ENCODE data around the gene NKAIN4. TPM values are rescaled to one million over a fixed set of nuclear protein-coding genes. Genes with fewer than 3 reads are reported as not detected.

The NKAIN4 gene
- total RNA-seq, 1 experiment from 2014 or later, result not detected

DNA sequence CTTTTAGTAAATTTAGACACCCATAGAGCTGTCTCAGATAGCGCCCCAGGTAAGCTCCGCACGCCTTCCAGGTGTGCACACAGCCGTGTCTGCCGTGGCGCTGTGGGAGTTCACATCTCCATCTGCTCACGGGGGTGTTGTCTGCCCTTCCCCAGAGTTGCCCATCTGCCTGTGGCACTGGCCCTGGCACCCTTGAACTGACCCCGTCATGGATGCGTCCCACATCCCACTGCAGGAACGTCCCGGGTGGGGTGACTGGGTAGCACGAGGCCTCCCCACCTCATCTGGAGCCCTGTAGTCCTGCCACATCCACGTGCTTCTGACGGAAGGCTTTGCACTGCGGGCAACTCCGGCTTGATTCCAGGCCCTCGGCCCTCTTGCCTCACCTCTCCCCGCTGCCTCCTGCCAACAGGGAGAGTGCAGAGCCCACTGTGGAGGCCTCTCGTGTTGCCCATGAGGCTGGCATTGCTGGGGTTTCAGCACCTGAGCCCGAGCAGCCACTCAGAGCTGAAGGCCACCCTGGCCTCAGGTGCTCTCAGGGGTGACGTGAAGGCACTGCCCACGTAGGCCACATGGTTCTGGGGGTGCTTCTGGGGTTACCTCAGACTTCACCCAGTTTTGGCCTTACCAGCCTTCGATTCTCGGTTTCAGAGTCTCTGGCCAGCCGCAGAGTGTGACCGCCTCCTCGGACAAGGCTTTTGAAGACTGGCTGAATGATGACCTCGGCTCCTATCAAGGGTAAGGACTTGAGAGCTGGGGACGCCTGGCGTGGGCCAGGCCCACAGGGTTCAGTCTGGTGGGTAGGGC, 23.4 kb upstream of the NKAIN4 start:
- H3K9me3 ChIP-seq (ENCODE audit: low read depth, low read length, poor library complexity, severe bottlenecking), result no peaks in the 10 kb centered on the region
- no TSS peak for BruUV-seq (replicated peaks)
- no peak for DNase-seq (ENCODE audit: low spot score)
- H3K36me3 ChIP-seq (ENCODE audit: insufficient read depth, low read length, poor library complexity, severe bottlenecking), result peaks cover 41% of the 10 kb centered on the region
- peaks cover 5% of the 10 kb centered on the region for H3K4me1 ChIP-seq (ENCODE audit: insufficient read depth, low read length, poor library complexity, severe bottlenecking)
- no peak overlapping the region for H3K27ac ChIP-seq (ENCODE audit: low read depth, low read length, poor library complexity, severe bottlenecking)
- intact Hi-C loops (cut with micrococcal nuclease; ENCODE audit: unreplicated experiment), result no loop called here
- ChIA-PET CTCF (no interaction called here), POLR2A (ENCODE audit: low non-redundant PET) (no interaction called here)
- TF ChIP-seq, protein P1, sequence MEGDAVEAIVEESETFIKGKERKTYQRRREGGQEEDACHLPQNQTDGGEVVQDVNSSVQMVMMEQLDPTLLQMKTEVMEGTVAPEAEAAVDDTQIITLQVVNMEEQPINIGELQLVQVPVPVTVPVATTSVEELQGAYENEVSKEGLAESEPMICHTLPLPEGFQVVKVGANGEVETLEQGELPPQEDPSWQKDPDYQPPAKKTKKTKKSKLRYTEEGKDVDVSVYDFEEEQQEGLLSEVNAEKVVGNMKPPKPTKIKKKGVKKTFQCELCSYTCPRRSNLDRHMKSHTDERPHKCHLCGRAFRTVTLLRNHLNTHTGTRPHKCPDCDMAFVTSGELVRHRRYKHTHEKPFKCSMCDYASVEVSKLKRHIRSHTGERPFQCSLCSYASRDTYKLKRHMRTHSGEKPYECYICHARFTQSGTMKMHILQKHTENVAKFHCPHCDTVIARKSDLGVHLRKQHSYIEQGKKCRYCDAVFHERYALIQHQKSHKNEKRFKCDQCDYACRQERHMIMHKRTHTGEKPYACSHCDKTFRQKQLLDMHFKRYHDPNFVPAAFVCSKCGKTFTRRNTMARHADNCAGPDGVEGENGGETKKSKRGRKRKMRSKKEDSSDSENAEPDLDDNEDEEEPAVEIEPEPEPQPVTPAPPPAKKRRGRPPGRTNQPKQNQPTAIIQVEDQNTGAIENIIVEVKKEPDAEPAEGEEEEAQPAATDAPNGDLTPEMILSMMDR (conservative IDR thresholded peaks at IDR 0.05; ENCODE audit: low read depth, low read length), result no peak
- no peak for TF ChIP-seq EZH2 (IDR thresholded peaks at IDR 0.05; ENCODE audit: borderline replicate concordance, low read depth, low read length, poor library complexity, severe bottlenecking)
- H3K4me3 ChIP-seq (ENCODE audit: low read depth, low read length, poor library complexity, severe bottlenecking), result no peak overlapping the region
- H3K27me3 ChIP-seq (replicated peaks; ENCODE audit: insufficient read depth, low read depth, low read length, poor library complexity), result no peaks in the 10 kb centered on the region

DNA sequence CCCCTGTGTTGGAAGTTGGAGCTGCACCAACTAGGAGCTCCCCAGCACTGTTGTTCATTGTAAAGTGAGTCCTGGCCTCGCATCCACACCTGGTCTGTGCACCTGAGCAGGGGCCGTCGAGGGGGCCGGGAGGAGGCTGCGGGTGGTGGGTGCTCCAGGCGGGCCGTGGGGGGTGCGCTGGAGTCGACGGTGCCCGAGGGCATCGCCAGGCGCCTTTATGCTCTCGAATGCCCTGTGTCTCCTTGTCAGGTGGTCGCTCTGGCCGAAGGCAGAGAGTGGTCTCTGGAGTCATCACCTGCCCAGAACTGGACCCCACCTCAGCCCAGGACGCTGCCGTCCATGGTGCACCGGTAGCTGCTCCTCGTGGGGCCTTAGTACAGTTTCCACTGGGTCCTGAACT, 22.7 kb upstream of the NKAIN4 start:
- Histone ChIP-seq H3K27me3 (replicated peaks; ENCODE audit: insufficient read depth, low read depth, low read length, poor library complexity) (no peaks in the 10 kb centered on the region), H3K27ac (ENCODE audit: low read depth, low read length, poor library complexity, severe bottlenecking) (no peak overlapping the region), H3K4me3 (ENCODE audit: low read depth, low read length, poor library complexity, severe bottlenecking) (no peak overlapping the region), H3K4me1 (ENCODE audit: insufficient read depth, low read length, poor library complexity, severe bottlenecking) (peaks cover 5% of the 10 kb centered on the region), H3K36me3 (ENCODE audit: insufficient read depth, low read length, poor library complexity, severe bottlenecking) (peaks cover 39% of the 10 kb centered on the region), H3K9me3 (ENCODE audit: low read depth, low read length, poor library complexity, severe bottlenecking) (no peaks in the 10 kb centered on the region)
- ChIA-PET POLR2A (ENCODE audit: low non-redundant PET) (no interaction called here), CTCF (no interaction called here)
- BruUV-seq (replicated peaks), result no TSS peak
- TF ChIP-seq, protein P1 (conservative IDR thresholded peaks at IDR 0.05; ENCODE audit: low read depth, low read length), result no peak
- TF ChIP-seq EZH2 (IDR thresholded peaks at IDR 0.05; ENCODE audit: borderline replicate concordance, low read depth, low read length, poor library complexity, severe bottlenecking), result no peak
- intact Hi-C loops (cut with micrococcal nuclease; ENCODE audit: unreplicated experiment), result no loop called here
- DNase-seq (ENCODE audit: low spot score), result no peak

DNA sequence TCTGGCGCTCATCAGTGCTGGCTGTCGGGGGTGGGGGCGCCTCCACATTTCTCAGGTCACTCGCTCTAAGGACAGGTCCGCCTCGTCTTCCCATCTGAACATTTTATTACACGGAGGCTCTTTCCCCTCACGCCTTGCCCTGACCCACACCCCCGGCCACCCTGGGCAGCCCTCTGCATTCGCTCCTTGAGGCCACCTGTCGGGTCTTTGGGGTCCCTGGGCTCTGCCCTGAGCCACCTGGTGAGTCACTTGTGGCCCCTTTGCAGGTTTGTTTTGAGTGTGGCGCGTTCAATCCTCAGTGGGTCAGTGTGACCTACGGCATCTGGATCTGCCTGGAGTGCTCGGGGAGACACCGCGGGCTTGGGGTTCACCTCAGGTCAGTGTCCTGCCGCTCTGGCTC, 21.6 kb upstream of the NKAIN4 start:
- H3K4me3 ChIP-seq (ENCODE audit: low read depth, low read length, poor library complexity, severe bottlenecking), result no peak overlapping the region
- ChIA-PET POLR2A (ENCODE audit: low non-redundant PET) (no interaction called here), CTCF (no interaction called here)
- no peaks in the 10 kb centered on the region for H3K9me3 ChIP-seq (ENCODE audit: low read depth, low read length, poor library complexity, severe bottlenecking)
- H3K4me1 ChIP-seq (ENCODE audit: insufficient read depth, low read length, poor library complexity, severe bottlenecking), result peaks cover 5% of the 10 kb centered on the region
- BruUV-seq (replicated peaks), result no TSS peak
- TF ChIP-seq, protein P1 (conservative IDR thresholded peaks at IDR 0.05; ENCODE audit: low read depth, low read length), result no peak
- no peak for TF ChIP-seq EZH2 (IDR thresholded peaks at IDR 0.05; ENCODE audit: borderline replicate concordance, low read depth, low read length, poor library complexity, severe bottlenecking)
- H3K36me3 ChIP-seq (ENCODE audit: insufficient read depth, low read length, poor library complexity, severe bottlenecking), result peaks cover 38% of the 10 kb centered on the region
- intact Hi-C loops (cut with micrococcal nuclease; ENCODE audit: unreplicated experiment), result no loop called here
- H3K27ac ChIP-seq (ENCODE audit: low read depth, low read length, poor library complexity, severe bottlenecking), result no peak overlapping the region
- DNase-seq (ENCODE audit: low spot score), result no peak
- no peaks in the 10 kb centered on the region for H3K27me3 ChIP-seq (replicated peaks; ENCODE audit: insufficient read depth, low read depth, low read length, poor library complexity)

Measured in A673 (cell line).